TTC549 (cell line): ENCODE results near the gene HSP90AB1.

Experiments used
- FAIRE-seq: peaks from 2 replicates; lab custom pipeline; 2012; peaks lifted over from hg19 to GRCh38; lab: Jason Lieb, UNC

The HSP90AB1 gene

DNA sequence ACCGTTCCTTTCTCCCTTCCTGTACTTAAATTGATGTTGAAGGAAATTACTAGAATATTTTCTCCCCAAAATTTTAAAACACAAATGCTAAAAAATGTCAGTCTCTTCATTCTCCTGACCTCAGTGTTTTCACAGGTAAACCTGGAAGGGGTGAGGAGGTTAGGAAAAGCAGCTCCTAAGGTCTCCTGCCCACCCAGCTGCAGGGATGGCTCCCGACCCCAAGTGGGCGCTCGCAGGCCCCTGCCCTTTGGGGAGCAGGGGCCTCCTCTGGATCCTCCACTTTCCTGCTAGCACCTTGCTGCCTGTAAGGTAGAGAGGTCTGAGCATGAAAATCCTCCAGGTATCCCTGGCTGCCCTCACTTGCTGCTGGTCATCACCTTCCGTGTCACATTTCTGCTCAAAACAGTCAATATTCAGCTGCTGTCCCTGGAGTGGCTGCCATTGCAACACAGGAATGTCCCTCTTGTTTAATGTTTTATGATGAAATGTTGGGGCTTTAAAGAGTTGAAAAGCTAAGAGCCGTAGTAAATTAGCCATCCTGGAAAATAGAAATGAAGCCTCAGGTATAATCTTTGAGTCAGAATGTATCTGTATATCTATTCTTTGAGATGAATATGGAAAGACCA lies 10.9 kb upstream of the HSP90AB1 start:
- no peak for FAIRE-seq

DNA sequence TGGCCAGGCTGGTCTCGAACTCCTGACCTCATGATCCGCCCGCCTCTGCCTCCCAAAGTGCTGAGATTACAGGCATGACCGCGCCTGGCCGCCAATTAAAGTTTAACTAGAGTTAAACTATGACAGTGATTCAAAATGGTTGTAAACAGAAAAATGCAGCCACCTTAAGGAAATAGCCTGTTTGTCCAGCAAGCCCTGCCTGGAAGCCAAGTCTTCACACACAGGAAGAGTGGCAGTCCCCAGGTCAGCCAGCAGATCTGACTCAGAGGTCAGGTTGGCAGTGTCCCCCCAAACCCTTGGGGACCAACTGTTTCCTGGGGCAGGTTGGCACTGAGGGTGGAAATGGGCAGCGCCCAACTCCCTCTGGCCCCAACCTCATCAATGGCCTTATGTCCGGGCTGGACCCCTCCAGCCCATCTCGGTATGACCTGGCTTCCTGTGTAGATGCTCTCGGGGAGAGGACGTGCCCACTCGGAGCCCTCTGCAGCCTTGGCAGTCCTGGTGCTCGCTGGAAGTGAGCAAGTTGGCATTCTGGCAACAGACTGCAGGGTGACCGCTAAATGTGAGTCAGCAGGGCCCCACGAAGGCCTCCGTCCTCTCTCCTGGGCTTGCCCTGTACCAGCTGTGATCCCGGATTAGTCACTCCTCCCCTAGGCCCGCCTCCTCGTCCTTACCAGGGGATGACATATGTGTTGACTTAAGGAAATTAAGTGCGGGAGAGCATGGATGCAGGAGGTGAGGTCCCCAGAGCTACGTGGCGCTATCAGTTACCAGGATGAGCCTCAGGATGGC lies 9.7 kb upstream of the HSP90AB1 start:
- no peak for FAIRE-seq

DNA sequence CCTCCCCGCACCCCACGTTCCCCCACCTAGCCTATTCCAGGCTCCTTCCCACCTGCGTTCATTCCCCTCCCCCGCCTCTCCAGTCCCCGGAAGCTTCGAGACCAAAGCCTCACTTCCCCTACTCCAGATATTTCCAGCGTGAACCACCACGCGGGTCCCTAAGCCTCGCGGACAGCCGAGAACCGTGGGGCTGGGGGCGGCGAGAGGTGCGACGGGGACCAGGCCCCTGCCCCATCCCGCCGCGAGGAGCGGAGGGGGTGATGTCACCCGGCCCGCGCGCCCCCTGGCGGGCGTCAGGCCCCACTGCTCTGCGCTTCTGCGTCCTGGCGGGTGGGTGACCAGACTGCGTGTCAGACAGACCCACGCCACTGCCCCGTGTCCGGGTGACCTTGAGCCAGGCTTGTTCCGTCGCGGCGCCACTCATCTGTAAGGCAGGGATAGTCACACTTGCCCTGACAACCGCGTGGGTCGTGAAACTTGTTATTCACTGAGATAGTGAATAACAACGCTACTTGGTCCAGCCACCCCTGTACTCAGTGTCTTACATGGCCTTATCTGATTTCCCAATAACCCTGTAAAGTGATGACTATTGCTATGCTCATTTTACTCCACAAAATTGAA lies 9.0 kb upstream of the HSP90AB1 start:
- FAIRE-seq = no peak

DNA sequence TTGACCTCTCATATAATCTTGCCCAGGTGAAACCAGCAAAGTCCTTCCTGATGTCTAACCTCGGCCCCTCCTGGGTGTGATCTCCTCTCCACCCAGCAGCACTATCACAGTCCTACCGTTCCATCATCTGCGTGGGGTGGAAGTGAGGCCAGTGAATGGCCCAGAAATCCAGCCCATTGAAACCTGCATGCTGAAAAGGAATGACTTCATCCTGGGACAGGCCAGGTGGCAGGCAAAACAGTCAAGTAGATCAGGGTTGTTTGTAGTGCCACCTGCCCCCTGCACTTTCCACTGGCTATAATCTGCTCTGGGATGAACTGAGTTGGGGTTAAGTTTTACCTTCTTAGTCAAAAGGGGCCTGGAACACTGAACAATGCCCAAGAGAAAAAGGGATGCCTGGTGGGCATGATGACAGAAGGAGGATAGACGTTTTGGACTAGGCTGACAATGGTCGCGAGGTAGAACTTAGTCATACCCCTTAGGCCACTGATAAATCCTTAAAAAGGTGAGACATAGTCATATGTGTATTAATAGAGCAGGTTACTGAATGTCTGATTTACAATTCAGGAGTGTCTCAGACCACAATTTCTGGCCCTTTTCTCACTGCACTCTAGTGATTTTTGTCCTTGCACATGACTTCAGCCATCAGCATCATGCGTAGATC lies 8.1 kb upstream of the HSP90AB1 start:
- FAIRE-seq = no peak

DNA sequence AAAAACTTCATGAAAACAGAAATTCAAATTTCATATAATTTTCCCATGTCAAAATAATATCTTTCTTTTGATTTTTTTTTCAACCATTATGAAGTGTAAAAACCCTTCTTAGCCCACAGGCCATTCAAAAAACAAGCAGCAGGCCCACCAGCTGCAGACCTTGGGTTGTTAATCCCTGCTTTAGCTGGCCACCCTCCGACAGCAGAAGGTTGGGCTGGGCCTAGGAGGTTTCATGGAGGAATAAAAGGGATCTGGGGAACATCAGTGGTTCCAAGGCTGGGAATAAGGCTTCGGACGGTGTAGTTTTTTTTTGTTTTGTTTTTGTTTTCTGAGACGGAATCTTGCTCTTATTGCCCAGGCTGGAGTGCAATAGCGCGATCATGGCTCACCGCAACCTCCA lies 3.6 kb upstream of the HSP90AB1 start:
- no peak for FAIRE-seq

DNA sequence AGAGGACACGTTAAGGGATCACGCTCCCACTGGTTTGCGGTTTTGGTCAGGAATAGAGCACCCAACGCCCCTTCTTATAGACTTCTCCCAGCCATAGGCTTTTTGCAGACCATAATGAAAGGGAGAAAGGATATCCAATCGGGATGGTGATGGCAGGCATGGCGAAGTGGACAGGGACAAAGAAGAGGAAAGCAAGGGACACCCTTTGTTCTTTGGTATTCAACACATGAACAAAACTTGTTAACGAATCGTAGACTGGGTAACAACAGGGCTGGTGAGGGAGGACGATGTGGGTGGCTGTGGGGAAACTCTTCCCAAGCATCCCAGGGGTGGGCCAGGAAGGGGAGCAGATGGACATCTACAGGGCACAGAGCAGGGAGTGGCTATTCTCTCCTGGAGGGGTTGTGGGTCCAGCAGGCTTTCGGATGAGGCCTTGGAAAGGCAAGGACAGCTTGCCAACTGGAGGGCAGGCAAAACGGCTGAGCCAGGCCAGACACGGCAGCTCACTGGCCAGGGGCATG lies 1.4 kb upstream of the HSP90AB1 start:
- FAIRE-seq = no peak

DNA sequence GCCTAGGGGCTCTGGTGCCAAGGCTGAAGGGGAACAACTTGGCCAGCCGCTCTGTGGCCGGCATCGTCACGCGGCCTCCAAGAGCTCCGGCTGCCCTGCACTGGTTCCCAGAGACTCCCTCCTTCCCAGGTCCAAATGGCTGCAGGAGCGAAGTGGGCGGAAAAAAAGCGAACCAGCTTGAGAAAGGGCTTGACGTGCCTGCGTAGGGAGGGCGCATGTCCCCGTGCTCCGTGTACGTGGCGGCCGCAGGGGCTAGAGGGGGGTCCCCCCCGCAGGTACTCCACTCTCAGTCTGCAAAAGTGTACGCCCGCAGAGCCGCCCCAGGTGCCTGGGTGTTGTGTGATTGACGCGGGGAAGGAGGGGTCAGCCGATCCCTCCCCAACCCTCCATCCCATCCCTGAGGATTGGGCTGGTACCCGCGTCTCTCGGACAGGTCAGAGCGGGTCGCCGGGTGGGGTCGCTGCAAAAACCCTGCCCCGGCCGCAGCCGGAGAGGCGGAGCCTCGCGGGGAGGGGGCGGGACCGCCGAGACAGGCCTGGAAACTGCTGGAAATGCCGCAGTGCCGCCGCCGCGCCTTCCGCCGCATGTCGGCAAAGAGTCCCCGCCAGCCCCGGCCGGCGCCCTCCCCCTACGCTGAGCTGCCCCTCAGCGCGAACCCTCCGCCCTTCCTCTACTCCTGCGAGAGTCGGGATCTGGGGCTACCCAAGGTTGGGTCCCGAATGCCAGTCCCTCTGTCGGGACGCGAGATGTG lies 814 bp upstream of the HSP90AB1 start:
- no peak for FAIRE-seq

DNA sequence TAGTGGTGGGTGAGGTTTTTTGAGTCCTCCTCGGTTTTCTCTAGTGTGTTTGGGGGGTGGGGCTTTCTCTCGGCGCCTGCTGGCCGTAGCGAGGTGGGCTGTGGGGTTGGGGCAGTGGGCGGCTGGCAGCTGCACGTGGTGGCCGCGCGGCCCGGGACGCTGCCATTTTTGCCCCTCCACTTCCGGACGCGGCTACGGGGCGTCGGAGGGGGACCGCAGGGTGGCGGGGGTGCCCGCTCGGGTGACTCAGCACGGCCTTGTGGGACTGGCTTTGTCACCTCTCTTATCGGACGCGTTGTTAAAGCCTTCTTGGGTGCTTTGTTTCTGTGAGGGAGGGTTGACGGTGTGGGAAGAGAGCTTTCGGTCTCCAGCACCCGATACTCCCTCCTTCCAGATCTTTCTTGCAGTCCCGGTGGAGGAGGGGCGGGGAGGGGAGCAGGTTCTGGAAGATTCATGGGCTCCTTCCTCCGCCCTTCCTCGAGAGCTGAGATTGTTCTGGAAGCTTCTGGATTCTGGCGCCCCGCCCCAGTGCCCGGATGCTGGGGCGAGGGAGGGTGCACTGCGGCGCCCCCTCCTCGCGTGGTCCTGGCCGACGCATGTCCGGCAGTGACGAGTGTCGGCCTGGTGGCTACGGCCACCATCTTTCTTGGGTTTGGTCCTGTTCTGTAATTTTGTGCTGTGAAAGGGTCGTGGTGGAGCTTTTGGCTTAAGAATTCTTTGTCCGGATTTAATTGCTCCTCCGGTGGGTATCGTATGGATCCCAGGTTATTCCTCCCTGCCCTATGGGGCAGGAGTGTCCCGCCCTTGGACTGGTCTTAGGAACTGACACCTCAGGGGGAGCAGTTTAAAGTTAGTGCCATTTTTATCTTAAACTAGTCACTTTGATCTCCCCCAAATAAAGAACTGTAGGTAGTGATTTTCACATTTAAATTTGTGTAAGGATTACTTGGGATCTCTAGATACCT lies 719 bp downstream of the HSP90AB1 start:
- FAIRE-seq = no peak

DNA sequence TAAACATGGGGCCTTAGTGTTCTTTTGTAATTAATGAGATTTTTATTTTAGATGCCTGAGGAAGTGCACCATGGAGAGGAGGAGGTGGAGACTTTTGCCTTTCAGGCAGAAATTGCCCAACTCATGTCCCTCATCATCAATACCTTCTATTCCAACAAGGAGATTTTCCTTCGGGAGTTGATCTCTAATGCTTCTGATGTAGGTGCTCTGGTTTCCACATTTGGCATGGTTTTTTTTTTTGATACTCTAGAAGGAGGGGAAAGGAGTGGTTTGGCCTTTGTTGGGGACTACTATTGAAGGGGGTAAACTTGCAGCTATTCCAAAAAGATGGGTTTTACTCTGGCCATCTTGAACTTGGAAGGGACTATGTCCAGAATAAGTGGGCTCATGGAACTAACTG lies 1.7 kb downstream of the HSP90AB1 start:
- FAIRE-seq = no peak

DNA sequence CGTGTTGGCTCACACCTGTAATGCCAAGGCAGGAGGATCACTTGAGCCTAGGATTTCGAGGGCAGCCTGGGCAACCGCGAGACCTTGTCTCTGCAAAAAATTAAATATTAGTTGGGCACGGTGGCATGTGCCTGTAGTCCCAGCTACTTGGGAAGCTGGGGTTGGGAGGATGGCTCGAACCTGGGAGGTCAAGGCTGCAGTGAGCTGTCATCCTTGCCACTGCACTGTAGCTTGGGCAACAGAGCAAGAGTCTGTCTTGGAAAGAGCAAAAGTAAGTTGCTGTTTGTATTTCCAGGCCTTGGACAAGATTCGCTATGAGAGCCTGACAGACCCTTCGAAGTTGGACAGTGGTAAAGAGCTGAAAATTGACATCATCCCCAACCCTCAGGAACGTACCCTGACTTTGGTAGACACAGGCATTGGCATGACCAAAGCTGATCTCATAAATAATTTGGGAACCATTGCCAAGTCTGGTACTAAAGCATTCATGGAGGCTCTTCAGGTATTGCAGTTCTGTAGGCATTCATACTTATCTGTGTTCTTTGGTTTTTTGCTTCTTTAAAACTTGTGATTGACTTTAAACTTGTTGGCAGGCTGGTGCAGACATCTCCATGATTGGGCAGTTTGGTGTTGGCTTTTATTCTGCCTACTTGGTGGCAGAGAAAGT lies 2.3 kb downstream of the HSP90AB1 start:
- no peak for FAIRE-seq

DNA sequence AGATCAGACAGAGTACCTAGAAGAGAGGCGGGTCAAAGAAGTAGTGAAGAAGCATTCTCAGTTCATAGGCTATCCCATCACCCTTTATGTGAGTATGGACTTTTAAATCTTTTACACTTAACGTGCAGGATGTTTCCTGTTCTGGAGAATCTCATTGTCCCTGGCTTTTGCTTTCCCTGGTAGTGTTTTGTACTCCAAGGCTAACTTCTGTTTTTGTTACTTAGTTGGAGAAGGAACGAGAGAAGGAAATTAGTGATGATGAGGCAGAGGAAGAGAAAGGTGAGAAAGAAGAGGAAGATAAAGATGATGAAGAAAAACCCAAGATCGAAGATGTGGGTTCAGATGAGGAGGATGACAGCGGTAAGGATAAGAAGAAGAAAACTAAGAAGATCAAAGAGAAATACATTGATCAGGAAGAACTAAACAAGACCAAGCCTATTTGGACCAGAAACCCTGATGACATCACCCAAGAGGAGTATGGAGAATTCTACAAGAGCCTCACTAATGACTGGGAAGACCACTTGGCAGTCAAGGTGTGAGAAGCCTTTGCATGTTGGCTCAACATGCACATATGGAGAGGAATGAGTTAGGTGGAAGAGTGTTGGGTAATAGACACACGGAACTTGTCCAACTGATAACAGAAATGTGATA lies 3.3 kb downstream of the HSP90AB1 start:
- FAIRE-seq = no peak

DNA sequence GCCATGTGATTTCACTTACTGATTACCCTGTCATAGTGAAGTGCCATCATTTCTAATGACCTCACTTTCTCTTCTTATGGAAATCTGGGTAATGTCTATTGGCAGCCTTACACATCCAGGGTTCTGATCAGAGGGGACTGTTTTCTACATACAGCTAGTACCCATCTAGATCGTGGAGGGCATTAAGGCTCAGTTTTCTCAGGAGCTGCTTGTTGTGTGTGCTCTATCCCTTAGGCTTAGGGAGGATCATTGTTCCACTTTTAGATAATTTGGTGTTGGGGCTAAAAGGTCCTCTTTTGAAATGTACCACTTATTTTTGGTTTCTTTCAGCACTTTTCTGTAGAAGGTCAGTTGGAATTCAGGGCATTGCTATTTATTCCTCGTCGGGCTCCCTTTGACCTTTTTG lies 3.8 kb downstream of the HSP90AB1 start:
- FAIRE-seq = no peak

DNA sequence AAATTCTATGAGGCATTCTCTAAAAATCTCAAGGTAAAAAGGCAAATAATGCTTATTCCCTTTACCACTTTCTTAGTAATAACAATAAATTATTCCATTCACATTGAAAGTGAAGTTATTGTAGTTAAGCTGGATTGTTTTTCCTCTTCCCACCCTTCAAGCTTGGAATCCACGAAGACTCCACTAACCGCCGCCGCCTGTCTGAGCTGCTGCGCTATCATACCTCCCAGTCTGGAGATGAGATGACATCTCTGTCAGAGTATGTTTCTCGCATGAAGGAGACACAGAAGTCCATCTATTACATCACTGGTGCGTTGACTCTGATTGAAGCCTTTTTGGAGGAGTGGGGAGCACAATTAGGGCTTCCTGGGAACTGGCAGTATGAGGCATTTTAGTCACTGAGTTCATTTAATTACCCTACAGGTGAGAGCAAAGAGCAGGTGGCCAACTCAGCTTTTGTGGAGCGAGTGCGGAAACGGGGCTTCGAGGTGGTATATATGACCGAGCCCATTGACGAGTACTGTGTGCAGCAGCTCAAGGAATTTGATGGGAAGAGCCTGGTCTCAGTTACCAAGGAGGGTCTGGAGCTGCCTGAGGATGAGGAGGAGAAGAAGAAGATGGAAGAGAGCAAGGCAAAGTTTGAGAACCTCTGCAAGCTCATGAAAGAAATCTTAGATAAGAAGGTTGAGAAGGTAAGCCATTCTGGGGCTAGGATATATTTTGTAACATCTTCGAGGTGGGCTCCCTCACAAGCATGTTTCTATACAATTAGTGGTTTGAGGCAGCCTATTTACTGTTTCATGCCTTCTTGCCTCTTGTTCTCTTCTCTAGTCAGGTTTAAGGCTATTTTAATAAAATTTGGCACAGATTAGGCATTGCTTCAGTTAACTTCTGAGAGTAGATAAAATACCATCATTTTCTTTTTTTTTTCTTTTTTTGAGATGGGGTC lies 4.9 kb downstream of the HSP90AB1 start:
- FAIRE-seq = no peak

DNA sequence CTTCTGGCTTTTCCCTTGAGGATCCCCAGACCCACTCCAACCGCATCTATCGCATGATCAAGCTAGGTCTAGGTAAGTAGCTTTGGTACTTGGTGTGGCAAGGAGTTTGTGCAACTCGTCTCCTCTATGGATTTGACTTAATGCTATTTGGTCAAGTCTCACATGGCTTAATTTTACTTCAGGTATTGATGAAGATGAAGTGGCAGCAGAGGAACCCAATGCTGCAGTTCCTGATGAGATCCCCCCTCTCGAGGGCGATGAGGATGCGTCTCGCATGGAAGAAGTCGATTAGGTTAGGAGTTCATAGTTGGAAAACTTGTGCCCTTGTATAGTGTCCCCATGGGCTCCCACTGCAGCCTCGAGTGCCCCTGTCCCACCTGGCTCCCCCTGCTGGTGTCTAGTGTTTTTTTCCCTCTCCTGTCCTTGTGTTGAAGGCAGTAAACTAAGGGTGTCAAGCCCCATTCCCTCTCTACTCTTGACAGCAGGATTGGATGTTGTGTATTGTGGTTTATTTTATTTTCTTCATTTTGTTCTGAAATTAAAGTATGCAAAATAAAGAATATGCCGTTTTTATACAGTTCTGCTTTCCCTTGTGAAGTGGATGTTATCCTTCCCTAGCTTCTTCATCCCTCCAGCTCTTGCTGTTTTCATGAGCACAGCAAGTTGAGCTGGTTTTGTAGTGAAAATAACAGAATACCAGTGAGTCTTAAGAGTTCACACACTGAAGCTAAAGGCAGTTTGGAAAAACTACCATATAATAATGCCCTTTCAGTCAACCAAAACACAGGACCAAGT lies 6.6 kb downstream of the HSP90AB1 start:
- no peak for FAIRE-seq

DNA sequence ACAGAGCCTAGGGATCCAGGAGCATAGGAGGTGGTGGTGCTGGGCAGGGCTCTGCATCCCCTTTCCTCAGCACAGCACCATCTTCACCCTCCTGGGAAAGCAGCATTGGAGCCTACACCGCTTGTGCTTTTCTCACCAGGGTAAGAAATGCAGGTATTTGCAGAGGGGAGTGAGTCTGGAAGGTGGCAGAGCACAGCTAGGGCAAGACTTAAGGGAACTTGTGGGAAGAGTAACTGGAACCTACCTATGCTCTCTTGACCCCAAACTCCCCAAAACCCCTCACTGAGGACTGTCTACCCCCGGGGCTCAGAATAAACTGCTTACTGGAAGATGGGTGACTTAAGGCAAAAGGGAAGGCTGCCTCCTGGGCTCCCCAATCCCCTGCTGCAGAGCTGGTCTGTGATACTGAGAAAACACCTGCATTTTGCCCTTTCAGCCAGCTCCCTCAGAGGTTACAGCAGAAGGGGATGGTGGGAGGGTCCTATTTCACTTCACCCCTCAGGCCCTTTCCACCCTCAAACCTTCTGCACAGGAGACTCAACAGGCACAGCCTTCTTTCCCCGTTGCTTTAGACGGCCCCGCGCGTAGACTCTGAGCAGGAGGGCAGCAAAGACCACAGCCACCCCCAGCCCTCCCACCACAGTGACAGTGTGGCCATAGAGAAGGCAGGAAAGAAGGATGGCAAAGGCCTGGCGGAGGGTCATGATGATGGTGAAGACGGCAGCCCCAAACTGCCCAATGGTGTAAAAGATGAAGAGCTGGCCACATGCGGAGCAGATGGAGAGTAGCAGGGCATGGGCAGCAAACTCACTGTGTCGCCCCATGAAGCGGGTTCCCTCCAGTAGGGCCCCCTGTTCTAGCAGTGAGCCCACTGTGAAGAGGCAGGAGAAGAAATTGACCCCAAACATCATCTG lies 7.5 kb downstream of the HSP90AB1 start:
- no peak for FAIRE-seq

DNA sequence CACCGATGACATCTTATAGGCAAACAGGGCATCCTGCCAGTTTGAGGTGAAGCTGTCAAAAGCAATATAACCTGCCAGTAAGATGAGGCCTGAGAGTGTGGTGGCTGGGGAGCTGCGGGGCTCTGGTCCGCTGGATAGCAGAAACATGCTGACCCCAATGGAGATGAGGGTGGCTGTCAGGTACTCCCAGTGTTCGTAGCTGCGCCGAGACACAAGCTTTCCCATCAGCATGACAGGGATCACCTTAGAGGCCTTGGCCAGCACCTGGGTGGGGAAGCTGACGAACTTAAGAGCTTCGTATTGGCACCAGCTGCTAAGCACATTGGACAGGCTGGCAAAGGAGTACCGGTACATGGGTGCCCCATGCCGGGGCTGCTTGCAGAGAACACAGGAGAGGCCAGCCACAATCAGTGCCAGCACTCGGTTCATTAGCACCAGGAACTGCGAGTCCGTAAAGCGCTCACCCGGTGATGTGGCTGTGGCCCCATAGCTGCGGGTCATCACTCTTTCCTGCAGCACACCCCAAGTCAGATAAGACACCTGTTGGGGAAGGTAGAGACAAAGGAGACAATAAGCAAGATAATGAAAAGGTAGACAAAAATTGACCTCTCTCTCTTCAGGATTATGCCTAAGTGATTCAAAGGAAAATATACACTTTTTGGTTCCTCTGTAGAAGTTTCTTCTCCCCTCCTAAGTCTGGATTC lies 8.4 kb downstream of the HSP90AB1 start:
- FAIRE-seq = no peak
